CD8-positive, alpha-beta memory T cell (primary cell): ENCODE results near the gene HOTAIR. TPM values are rescaled to one million over a fixed set of nuclear protein-coding genes. Genes with fewer than 3 reads are reported as not detected.

Experiments
- CTCF ChIA-PET: fragments of 350-600 bp; sonication (Branson Sonifier 250); formaldehyde crosslinking; loops from one replicate; lab custom pipeline; 2021; ENCODE audit warnings: antibody characterized with exemption; lab: Charles Lee
- POLR2A ChIA-PET: fragments of 350-600 bp; sonication (Branson Sonifier 250); formaldehyde crosslinking; loops from one replicate; lab custom pipeline; 2021; ENCODE audit warnings: antibody characterized with exemption; lab: Charles Lee
- DNase-seq, 5 donors: peaks; one replicate each; pipeline versions ENCODE4 v3.0.0 to v3.0.0-alpha.2; 2020 to 2022; ENCODE audit warnings: mixed read lengths in 1 of 5
- H3K27ac ChIP-seq: one replicate; pipeline ENCODE4 v1.7.0; 2013; ENCODE audit warnings: low read depth, mild to moderate bottlenecking, low read length, moderate library complexity
- H3K27me3 ChIP-seq: 2 replicates; pipeline ENCODE4 v1.7.0; 2013; ENCODE audit warnings: low read length, mild to moderate bottlenecking; ENCODE audit not compliant: insufficient read depth, poor library complexity, severe bottlenecking
- H3K36me3 ChIP-seq: 2 replicates; pipeline ENCODE4 v1.7.0; 2013; ENCODE audit warnings: mild to moderate bottlenecking, low read length, moderate library complexity; ENCODE audit not compliant: insufficient read depth
- H3K4me1 ChIP-seq: 2 replicates; pipeline ENCODE4 v1.7.0; 2013; ENCODE audit warnings: mild to moderate bottlenecking, low read length, moderate library complexity; ENCODE audit not compliant: insufficient read depth
- H3K4me3 ChIP-seq: 2 replicates; pipeline ENCODE4 v1.7.0; 2013; ENCODE audit warnings: mild to moderate bottlenecking, low read length
- H3K9me3 ChIP-seq: 2 replicates; pipeline ENCODE4 v1.7.0; 2013; ENCODE audit warnings: mild to moderate bottlenecking, low read length
- H3K27ac Mint-ChIP-seq, 8 donors: one replicate each; pipeline ENCODE4 v1.8.0; 2020 to 2021; ENCODE audit warnings: mixed read lengths in 8 of 8, mild to moderate bottlenecking in 6 of 8, inconsistent platforms in 3 of 8, moderate library complexity in 3 of 8
- H3K27me3 Mint-ChIP-seq, 2 donors: one replicate each; pipeline ENCODE4 v1.8.0; 2020 to 2021; ENCODE audit warnings: mixed read lengths in 2 of 2, mild to moderate bottlenecking in 1 of 2, moderate library complexity in 1 of 2
- H3K36me3 Mint-ChIP-seq, 3 donors: one replicate each; pipeline ENCODE4 v1.8.0; 2020 to 2021; ENCODE audit warnings: mixed read lengths in 3 of 3, inconsistent platforms in 1 of 3, mild to moderate bottlenecking in 1 of 3
- H3K4me1 Mint-ChIP-seq, 3 donors: one replicate each; pipeline ENCODE4 v1.8.0; 2020 to 2021; ENCODE audit warnings: mixed read lengths in 3 of 3, inconsistent platforms in 1 of 3, mild to moderate bottlenecking in 1 of 3
- H3K4me3 Mint-ChIP-seq, 7 donors: one replicate each; pipeline ENCODE4 v1.8.0; 2020 to 2021; ENCODE audit warnings: mixed read lengths in 7 of 7, mild to moderate bottlenecking in 6 of 7, moderate library complexity in 4 of 7, inconsistent platforms in 2 of 7
- H3K9me3 Mint-ChIP-seq, 5 donors: one replicate each; pipeline ENCODE4 v1.8.0; 2020 to 2022; ENCODE audit warnings: mixed read lengths in 5 of 5, mild to moderate bottlenecking in 3 of 5, moderate library complexity in 2 of 5, inconsistent platforms in 1 of 5
- polyA plus RNA-seq: library from polyadenylated mRNA; unstranded; fragments of 300-500 nt; fragmentation: Illumina TruSeq; gene quantifications from one replicate; pipeline ENCODE4 v1.2.3, GENCODE V29; 2021
- total RNA-seq, 2 experiments: library from RNA; stranded (reverse); gene quantifications; one replicate each; pipeline ENCODE4 v1.2.3, GENCODE V29; 2021

Gene HOTAIR
- total and polyA plus RNA-seq, 3 experiments from 2014 or later, result not detected

DNA sequence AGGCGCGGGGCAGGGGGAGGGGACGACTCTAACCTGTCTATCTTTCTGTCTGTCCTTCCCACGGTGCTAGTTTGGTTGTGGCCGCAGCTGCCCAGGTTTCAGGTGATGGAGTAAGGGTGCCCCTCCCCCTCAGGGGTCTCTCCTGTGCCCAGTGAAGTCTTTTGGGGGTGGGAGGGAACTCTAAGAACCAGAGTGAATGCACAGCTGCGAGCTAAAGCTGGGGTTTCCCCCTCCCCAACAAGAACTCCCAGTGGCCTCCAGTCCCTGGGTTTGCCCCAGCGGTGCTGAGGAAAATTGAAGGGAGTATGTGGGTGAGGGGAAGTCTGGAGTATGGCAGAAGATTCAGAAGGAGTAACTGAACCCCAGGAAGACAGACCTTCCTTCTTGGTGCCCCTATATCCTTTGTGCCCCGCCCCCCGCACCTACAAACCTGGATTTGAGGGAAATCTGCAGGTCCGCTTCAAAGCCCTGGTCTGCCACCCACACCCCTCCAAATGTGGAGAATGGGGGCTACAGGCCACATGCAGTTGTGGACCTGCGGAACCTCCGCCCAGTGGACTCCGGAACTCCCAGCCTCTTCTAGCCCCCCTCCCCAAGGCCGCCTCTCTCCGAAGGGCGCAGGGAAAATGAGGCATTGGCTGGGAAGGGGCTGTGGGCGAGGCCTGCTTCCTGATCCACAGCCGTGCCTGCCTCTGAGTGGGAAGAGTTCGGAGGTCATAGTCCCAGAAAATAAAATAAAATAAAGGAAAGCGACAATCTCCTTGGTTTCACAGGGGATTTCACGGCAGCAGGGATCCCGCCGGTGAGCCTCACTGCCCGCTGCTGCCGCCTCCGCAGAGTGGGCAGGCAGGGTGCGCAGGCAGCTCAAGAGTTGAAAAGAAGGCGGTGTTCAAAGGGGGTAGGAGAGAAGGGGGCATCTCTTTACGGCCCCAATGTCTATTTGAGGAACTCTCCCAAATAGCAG lies 21.8 kb upstream of the HOTAIR start:
- CTCF ChIA-PET, result interaction anchor here (1.2 to 15.2 kb wide), 6 partner anchors 9 to 209 kb away, joined by 3 to 216 read pairs (median 4); partner anchors contain the start of gene HOXC10
- peaks cover 93 to 94% of the 10 kb centered on the region in 2 donors for H3K27me3 Mint-ChIP-seq
- peaks cover 31 to 62% (median 40%) of the 10 kb centered on the region in 3 donors for H3K4me1 Mint-ChIP-seq
- no peaks in the 10 kb centered on the region for H3K9me3 ChIP-seq
- POLR2A ChIA-PET, result interaction anchor here (0.8 kb wide), 1 partner anchor 174 kb away, joined by 5 read pairs; no protein-coding TSS in a partner anchor
- H3K27me3 ChIP-seq, result peaks cover 98% of the 10 kb centered on the region
- no peak for DNase-seq
- H3K36me3 Mint-ChIP-seq, result no peaks in the 10 kb centered on the region
- H3K9me3 Mint-ChIP-seq, result peaks cover 0 to 7% (median 2%) of the 10 kb centered on the region in 5 donors
- H3K27ac Mint-ChIP-seq, result peak overlapping the region in 2 of 8 donors; percentile 40 to 51
- H3K4me3 ChIP-seq, result peak overlapping the region; percentile 67
- H3K36me3 ChIP-seq, result no peaks in the 10 kb centered on the region
- H3K27ac ChIP-seq, result peak overlapping the region; percentile 64
- H3K4me1 ChIP-seq, result peaks cover 46% of the 10 kb centered on the region
- H3K4me3 Mint-ChIP-seq, result peak overlapping the region; percentile 74 to 89 (median 84)

DNA sequence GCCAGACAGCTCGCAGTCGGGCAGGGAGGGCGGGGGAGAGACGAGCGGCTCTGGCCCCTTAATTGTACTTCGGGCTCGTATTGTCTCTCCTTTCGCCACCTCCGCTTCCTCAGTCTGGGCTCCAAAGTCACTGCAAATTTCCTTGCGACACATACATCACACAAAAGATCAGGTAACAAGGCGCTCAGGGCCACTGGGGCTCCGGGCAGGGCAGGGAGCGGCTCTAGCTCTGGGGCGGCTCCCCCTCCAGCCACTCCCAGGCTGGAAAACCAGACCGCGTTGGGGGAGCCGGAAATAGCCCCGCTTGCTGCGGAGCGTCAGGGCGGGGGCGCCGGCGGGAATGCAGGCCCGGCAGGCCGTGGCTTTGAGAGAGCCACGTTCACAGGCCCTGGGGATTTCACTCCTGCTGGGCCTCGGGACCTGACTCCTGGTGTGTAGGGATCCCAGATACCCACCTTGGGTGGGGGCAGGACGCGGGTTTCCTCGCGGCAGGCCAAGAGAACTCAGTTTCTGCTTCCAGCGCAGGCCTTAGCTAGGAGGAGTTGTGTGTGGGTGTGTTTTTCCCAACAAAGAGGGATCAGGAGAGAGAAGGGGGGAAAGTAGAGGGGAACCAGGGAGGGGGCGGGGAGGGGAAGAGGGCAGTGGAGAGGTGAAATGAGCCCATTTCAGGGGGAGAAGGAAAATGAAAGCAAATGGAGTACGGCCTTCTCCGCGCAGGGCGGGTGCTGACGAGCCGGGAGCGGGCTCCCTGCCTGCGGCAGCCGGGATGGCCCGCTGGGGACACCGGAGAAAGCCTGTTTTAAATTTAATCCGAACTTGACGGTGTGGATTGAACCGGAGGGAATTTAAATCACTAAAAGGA lies 20.9 kb upstream of the HOTAIR start:
- Mint-ChIP-seq H3K9me3 (peaks cover 0 to 7% (median 2%) of the 10 kb centered on the region in 5 donors), H3K4me3 (peak overlapping the region; percentile 74 to 89 (median 84)), H3K4me1 (peaks cover 31 to 62% (median 40%) of the 10 kb centered on the region in 3 donors), H3K27ac (peak overlapping the region in 2 of 8 donors; percentile 33 to 74), H3K36me3 (no peaks in the 10 kb centered on the region), H3K27me3 (peaks cover 90 to 94% of the 10 kb centered on the region in 2 donors)
- DNase-seq, result peak in 1 of 5 donors; percentile 14
- H3K36me3 ChIP-seq, result no peaks in the 10 kb centered on the region
- ChIA-PET CTCF (interaction anchor here (1.0 to 1.4 kb wide), 4 partner anchors 10 to 206 kb away, joined by 3 to 8 read pairs (median 4); partner anchors contain the start of gene HOXC5), POLR2A (no interaction called here)
- H3K27me3 ChIP-seq, result peaks cover 98% of the 10 kb centered on the region
- no peaks in the 10 kb centered on the region for H3K9me3 ChIP-seq
- peaks cover 46% of the 10 kb centered on the region for H3K4me1 ChIP-seq
- H3K4me3 ChIP-seq, result peak overlapping the region; percentile 67
- peak overlapping the region; percentile 64 for H3K27ac ChIP-seq

DNA sequence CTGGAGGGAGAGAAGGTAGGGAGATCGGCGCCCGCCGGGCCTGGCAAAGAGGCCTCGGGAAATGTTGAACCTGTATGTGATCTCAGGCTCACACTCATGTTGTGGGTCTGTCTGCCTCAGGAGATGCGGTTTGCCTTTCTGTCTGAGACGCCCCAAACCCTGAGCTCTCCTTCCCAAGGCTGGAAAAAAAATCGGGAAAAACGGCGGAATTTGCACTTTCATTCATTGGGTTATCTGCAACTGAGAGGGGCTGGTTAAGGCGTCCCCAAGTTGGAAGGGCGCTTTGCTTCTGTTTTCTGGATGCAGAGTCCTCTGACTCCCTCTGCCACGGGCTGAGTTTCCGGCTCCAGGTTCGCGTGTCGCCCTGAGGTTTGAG lies 20.2 kb upstream of the HOTAIR start:
- Mint-ChIP-seq H3K27me3 (peaks cover 92 to 96% of the 10 kb centered on the region in 2 donors), H3K9me3 (peaks cover 0 to 7% (median 2%) of the 10 kb centered on the region in 5 donors), H3K27ac (peak overlapping the region in 1 of 8 donors; percentile 74), H3K4me1 (peaks cover 34 to 66% (median 43%) of the 10 kb centered on the region in 3 donors), H3K36me3 (no peaks in the 10 kb centered on the region), H3K4me3 (peak overlapping the region; percentile 74 to 87 (median 81))
- CTCF ChIA-PET, result interaction anchor here (1.0 to 1.6 kb wide), 5 partner anchors 11 to 238 kb away, joined by 3 to 8 read pairs (median 3); partner anchors contain the start of gene HOXC5
- Histone ChIP-seq H3K27me3 (peaks cover 98% of the 10 kb centered on the region), H3K36me3 (no peaks in the 10 kb centered on the region), H3K4me3 (peak overlapping the region; percentile 67), H3K9me3 (no peaks in the 10 kb centered on the region), H3K4me1 (peaks cover 42% of the 10 kb centered on the region), H3K27ac (peak overlapping the region; percentile 64)
- no peak for DNase-seq
- POLR2A ChIA-PET, result no interaction called here

DNA sequence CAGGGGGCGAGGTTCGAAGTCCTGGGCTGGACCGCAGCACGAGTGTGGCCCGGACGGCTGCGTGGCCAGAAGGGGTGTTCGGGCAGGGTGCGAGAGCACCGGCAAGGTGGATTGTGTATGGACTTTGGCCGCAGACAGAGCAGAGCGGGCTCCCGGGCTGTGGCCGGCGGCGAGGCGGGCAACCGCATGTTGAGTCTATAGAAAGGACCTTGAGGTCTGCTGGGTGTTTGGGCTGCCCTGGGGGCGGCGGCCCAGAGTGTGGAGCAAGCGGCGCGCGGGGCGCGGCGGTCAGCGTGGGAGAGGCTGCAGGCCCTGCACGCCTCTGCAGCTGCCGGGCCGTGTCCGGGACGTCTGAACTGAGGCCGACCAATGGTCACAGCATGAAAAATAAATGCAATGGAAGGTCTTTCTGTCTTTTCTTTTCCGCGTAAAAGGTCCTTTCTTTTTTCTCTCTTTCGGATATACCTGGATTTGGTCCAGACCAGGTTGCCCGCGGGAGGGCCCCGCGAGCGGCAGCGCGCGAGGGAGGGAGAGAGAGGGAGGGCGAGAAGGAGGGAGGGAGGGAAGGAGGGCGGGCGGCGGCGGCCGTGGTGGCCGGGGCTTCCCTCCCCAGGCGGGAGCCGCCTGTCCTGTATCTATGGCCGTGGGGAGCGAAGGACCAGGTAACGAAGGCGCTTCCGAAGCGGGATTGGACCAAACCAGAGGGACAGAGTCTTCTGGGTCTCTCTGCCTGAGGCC lies 19.7 kb upstream of the HOTAIR start:
- no peaks in the 10 kb centered on the region for H3K9me3 ChIP-seq
- peaks cover 39% of the 10 kb centered on the region for H3K4me1 ChIP-seq
- H3K27me3 Mint-ChIP-seq, result peaks cover 93 to 96% of the 10 kb centered on the region in 2 donors
- no peak for DNase-seq
- H3K27ac ChIP-seq, result peak overlapping the region; percentile 64
- CTCF ChIA-PET, result interaction anchor here (1.0 to 1.6 kb wide), 4 partner anchors 12 to 237 kb away, joined by 3 to 8 read pairs (median 4); partner anchors contain the start of gene HOXC5
- peak overlapping the region; percentile 74 to 87 (median 81) for H3K4me3 Mint-ChIP-seq
- POLR2A ChIA-PET, result no interaction called here
- no peaks in the 10 kb centered on the region for H3K36me3 ChIP-seq
- H3K27me3 ChIP-seq, result peaks cover 98% of the 10 kb centered on the region
- H3K27ac Mint-ChIP-seq, result peak overlapping the region in 2 of 8 donors; percentile 66 to 84
- H3K4me1 Mint-ChIP-seq, result peaks cover 34 to 65% (median 47%) of the 10 kb centered on the region in 3 donors
- H3K4me3 ChIP-seq, result no peak overlapping the region
- no peaks in the 10 kb centered on the region for H3K36me3 Mint-ChIP-seq
- peaks cover 0 to 7% (median 2%) of the 10 kb centered on the region in 5 donors for H3K9me3 Mint-ChIP-seq

GRCh38 chr12:53994009-53994263 lies 19.2 kb upstream of the HOTAIR start:
- Mint-ChIP-seq H3K36me3 (no peaks in the 10 kb centered on the region), H3K4me3 (peak overlapping the region in 6 of 7 donors; percentile 3 to 78 (median 64)), H3K4me1 (peaks cover 38 to 67% (median 50%) of the 10 kb centered on the region in 3 donors), H3K9me3 (peaks cover 0 to 7% (median 2%) of the 10 kb centered on the region in 5 donors), H3K27ac (peak overlapping the region in 2 of 8 donors; percentile 66 to 84), H3K27me3 (peaks cover 92 to 96% of the 10 kb centered on the region in 2 donors)
- peaks cover 100% of the 10 kb centered on the region for H3K27me3 ChIP-seq
- no peak overlapping the region for H3K27ac ChIP-seq
- no peak overlapping the region for H3K4me3 ChIP-seq
- H3K36me3 ChIP-seq, result no peaks in the 10 kb centered on the region
- no peaks in the 10 kb centered on the region for H3K9me3 ChIP-seq
- ChIA-PET CTCF (interaction anchor here (1.6 kb wide), 1 partner anchor 237 kb away, joined by 3 read pairs; no protein-coding TSS in a partner anchor), POLR2A (interaction anchor here (0.6 kb wide), 1 partner anchor 15 kb away, joined by 5 read pairs; no protein-coding TSS in a partner anchor)
- peaks cover 43% of the 10 kb centered on the region for H3K4me1 ChIP-seq
- DNase-seq, result no peak

GRCh38 chr12:53993162-53994008 lies 18.6 kb upstream of the HOTAIR start:
- Mint-ChIP-seq H3K4me3 (peak overlapping the region in 6 of 7 donors; percentile 5 to 78 (median 62)), H3K27ac (peak overlapping the region in 4 of 8 donors; percentile 22 to 84 (median 52)), H3K36me3 (no peaks in the 10 kb centered on the region), H3K9me3 (peaks cover 0 to 7% (median 2%) of the 10 kb centered on the region in 5 donors), H3K27me3 (peaks cover 92 to 96% of the 10 kb centered on the region in 2 donors), H3K4me1 (peaks cover 41 to 64% (median 47%) of the 10 kb centered on the region in 3 donors)
- peaks cover 100% of the 10 kb centered on the region for H3K27me3 ChIP-seq
- H3K9me3 ChIP-seq, result no peaks in the 10 kb centered on the region
- no peaks in the 10 kb centered on the region for H3K36me3 ChIP-seq
- POLR2A ChIA-PET, result interaction anchor here (0.6 kb wide), 1 partner anchor 14 kb away, joined by 5 read pairs; no protein-coding TSS in a partner anchor
- DNase-seq, result no peak
- CTCF ChIA-PET, result interaction anchor here (1.6 kb wide), 1 partner anchor 236 kb away, joined by 3 read pairs; no protein-coding TSS in a partner anchor
- peaks cover 46% of the 10 kb centered on the region for H3K4me1 ChIP-seq
- no peak overlapping the region for H3K27ac ChIP-seq
- H3K4me3 ChIP-seq, result no peak overlapping the region
